Vagina (tissue), 2 donors: ENCODE measurements around the gene SORCS2. TPM values are rescaled to one million over a fixed set of nuclear protein-coding genes. Genes with fewer than 3 reads are reported as not detected.

Source experiments
- DNase-seq, 2 donors: peaks; one replicate each; pipeline ENCODE4 v3.0.0-alpha.2; 2017; ENCODE audit errors: extremely low spot score in 2 of 2
- H3K27ac ChIP-seq: fragments of 200-600 bp; sonication (generic); one replicate; pipeline ENCODE4 v1.5.1; 2019
- H3K27me3 ChIP-seq: fragments of 200-600 bp; sonication (generic); one replicate; pipeline ENCODE4 v1.5.1; 2019
- H3K36me3 ChIP-seq, 2 donors: fragments of 200-600 bp; sonication (generic); one replicate each; pipeline ENCODE4 v1.5.1; 2017 to 2019
- H3K4me1 ChIP-seq: fragments of 200-600 bp; sonication (generic); one replicate; pipeline ENCODE4 v1.5.1; 2019
- H3K4me3 ChIP-seq, 2 donors: fragments of 200-600 bp; sonication (generic); 1 replicate in 1 of 2; 2 replicates in 1 of 2; pipeline ENCODE4 v1.5.1; 2016 to 2019
- H3K9me3 ChIP-seq: fragments of 200-600 bp; sonication (generic); one replicate; pipeline ENCODE4 v1.5.1; 2019
- POLR2A ChIP-seq, 2 donors: fragments of 450-650 bp; IDR thresholded peaks; one replicate each; pipeline ENCODE4 v1.6.1; 2017; ENCODE audit warnings: antibody characterized with exemption in 2 of 2, mild to moderate bottlenecking in 2 of 2, moderate library complexity in 2 of 2
- POLR2AphosphoS5 ChIP-seq, 2 donors: sonication (generic); formaldehyde crosslinking; IDR thresholded peaks; one replicate each; pipeline ENCODE4 v1.9.0; 2017; ENCODE audit warnings: antibody characterized with exemption in 2 of 2, mild to moderate bottlenecking in 2 of 2, low read depth in 1 of 2; ENCODE audit not compliant: insufficient read depth in 1 of 2
- intact Hi-C: fragments of 100-400 bp; cut with DNase I; formaldehyde crosslinking; loops from one replicate; pipeline ENCODE4 v1.15.1; 2023
- total RNA-seq: library from RNA; depleted of rRNA; stranded (reverse); fragments of >200 nt; gene quantifications from one replicate; pipeline ENCODE4 v1.2.3, GENCODE V29; 2016
- TF ChIP-seq, protein P1 (sequence below), 3 experiments: fragments of 450-650 bp in 2 of 3; fragments of 200-600 bp in 1 of 3; sonication (generic) in 1 of 3; IDR thresholded peaks; one replicate each; pipeline ENCODE4 v1.5.1; 2017 to 2019; ENCODE audit warnings: antibody characterized with exemption in 3 of 3, mild to moderate bottlenecking in 2 of 3, moderate library complexity in 2 of 3

SORCS2 gene
- total RNA-seq, 1 donor from 2014 or later, result 5.4 TPM

DNA sequence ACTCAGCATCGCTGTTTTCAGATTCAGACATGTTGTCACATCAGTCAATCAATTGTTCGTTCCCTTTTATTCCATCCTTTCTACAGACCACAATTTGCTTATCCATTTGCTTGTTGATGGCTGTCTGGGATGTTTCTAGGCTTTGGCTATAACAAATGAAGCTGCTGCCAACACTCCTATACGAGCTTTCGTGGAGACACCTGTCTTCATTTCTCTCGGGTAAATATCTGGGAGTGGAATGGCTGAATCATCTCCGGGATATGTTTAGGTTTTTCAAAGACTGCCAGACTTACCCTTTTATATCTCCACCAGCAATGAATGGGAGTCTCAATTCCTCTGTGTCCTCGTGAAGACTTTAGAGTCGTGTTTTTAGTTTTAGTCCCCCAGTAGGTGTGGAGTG, 118.9 kb downstream of the SORCS2 start:
- intact Hi-C loops, result no loop called here
- no peak for TF ChIP-seq POLR2AphosphoS5 (IDR thresholded peaks at IDR 0.05; ENCODE audit: insufficient read depth in 1 of 2, low read depth in 1 of 2)
- TF ChIP-seq POLR2A (IDR thresholded peaks at IDR 0.05), result no peak
- TF ChIP-seq, protein P1, sequence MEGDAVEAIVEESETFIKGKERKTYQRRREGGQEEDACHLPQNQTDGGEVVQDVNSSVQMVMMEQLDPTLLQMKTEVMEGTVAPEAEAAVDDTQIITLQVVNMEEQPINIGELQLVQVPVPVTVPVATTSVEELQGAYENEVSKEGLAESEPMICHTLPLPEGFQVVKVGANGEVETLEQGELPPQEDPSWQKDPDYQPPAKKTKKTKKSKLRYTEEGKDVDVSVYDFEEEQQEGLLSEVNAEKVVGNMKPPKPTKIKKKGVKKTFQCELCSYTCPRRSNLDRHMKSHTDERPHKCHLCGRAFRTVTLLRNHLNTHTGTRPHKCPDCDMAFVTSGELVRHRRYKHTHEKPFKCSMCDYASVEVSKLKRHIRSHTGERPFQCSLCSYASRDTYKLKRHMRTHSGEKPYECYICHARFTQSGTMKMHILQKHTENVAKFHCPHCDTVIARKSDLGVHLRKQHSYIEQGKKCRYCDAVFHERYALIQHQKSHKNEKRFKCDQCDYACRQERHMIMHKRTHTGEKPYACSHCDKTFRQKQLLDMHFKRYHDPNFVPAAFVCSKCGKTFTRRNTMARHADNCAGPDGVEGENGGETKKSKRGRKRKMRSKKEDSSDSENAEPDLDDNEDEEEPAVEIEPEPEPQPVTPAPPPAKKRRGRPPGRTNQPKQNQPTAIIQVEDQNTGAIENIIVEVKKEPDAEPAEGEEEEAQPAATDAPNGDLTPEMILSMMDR (IDR thresholded peaks at IDR 0.05), result no peak
- no peaks in the 10 kb centered on the region for H3K36me3 ChIP-seq
- H3K4me3 ChIP-seq, result no peak overlapping the region
- H3K9me3 ChIP-seq, result no peaks in the 10 kb centered on the region
- H3K4me1 ChIP-seq, result peaks cover 15% of the 10 kb centered on the region
- H3K27ac ChIP-seq, result no peak overlapping the region
- no peak for DNase-seq
- H3K27me3 ChIP-seq, result no peaks in the 10 kb centered on the region

DNA sequence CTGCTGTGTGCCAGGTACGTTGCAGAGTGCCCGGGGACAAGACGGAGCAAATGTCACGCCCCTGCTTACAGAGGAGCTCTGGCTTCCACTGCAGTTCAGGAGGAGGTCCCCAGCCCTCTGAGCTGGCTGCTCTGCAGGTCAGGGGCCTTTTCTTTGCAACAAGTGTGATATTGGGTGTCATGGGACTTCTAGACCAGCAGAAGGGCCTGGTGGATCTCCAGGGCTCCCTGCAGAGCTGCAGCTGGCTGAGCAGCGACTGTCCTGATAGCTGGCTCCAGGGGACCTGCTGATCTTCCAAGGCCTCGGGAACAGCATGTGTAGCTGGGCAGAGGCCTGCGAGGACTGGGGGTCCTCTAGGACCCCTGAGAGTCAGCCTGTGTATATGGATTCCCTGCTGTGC, 120.4 kb downstream of the SORCS2 start:
- H3K36me3 ChIP-seq, result no peaks in the 10 kb centered on the region
- H3K4me3 ChIP-seq, result no peak overlapping the region
- DNase-seq, result no peak
- peaks cover 15% of the 10 kb centered on the region for H3K4me1 ChIP-seq
- H3K9me3 ChIP-seq, result no peaks in the 10 kb centered on the region
- TF ChIP-seq POLR2AphosphoS5 (IDR thresholded peaks at IDR 0.05; ENCODE audit: insufficient read depth in 1 of 2, low read depth in 1 of 2), result no peak
- TF ChIP-seq, protein P1 (IDR thresholded peaks at IDR 0.05), result no peak
- intact Hi-C loops, result no loop called here
- no peaks in the 10 kb centered on the region for H3K27me3 ChIP-seq
- H3K27ac ChIP-seq, result peak overlapping the region; percentile 60

GRCh38 chr4:7313347-7313811, 121.0 kb downstream of the SORCS2 start:
- peaks cover 15% of the 10 kb centered on the region for H3K4me1 ChIP-seq
- TF ChIP-seq, protein P1 (IDR thresholded peaks at IDR 0.05), result no peak
- peak in 1 of 2 donors; percentile 68 for TF ChIP-seq POLR2AphosphoS5 (IDR thresholded peaks at IDR 0.05; ENCODE audit: insufficient read depth in 1 of 2, low read depth in 1 of 2)
- TF ChIP-seq POLR2A (IDR thresholded peaks at IDR 0.05), result no peak
- intact Hi-C loops, result no loop called here
- peaks cover 3% of the 10 kb centered on the region for H3K9me3 ChIP-seq
- peak overlapping the region; percentile 60 for H3K27ac ChIP-seq
- H3K4me3 ChIP-seq, result no peak overlapping the region
- no peak for DNase-seq
- no peaks in the 10 kb centered on the region for H3K27me3 ChIP-seq
- H3K36me3 ChIP-seq, result no peaks in the 10 kb centered on the region

DNA sequence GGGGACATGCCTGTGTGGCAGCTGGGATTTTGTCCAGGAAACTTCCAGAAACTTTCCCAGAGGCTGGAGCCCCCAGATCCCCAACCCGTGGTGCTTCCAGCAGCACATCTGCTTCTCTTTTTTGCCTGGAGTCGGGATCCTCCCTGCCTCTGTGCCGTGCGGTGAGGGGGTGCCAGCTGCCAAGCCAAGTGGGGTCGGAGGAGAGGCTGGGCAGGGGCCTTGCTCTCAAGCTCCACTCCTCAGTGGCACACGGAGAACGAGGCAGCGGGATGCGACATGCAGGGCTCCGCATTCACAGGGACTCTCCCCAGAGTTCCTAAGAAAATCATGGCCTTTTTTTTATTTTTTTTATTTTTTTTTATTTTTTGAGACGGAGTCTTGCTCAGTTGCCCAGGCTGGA, 121.7 kb downstream of the SORCS2 start:
- Histone ChIP-seq H3K27ac (peak overlapping the region; percentile 60), H3K4me1 (peaks cover 15% of the 10 kb centered on the region), H3K36me3 (no peaks in the 10 kb centered on the region), H3K27me3 (no peaks in the 10 kb centered on the region), H3K9me3 (peaks cover 8% of the 10 kb centered on the region), H3K4me3 (no peak overlapping the region)
- TF ChIP-seq POLR2A (IDR thresholded peaks at IDR 0.05) (no peak), POLR2AphosphoS5 (IDR thresholded peaks at IDR 0.05; ENCODE audit: insufficient read depth in 1 of 2, low read depth in 1 of 2) (no peak)
- TF ChIP-seq, protein P1 (IDR thresholded peaks at IDR 0.05), result no peak
- intact Hi-C loops, result no loop called here
- no peak for DNase-seq

DNA sequence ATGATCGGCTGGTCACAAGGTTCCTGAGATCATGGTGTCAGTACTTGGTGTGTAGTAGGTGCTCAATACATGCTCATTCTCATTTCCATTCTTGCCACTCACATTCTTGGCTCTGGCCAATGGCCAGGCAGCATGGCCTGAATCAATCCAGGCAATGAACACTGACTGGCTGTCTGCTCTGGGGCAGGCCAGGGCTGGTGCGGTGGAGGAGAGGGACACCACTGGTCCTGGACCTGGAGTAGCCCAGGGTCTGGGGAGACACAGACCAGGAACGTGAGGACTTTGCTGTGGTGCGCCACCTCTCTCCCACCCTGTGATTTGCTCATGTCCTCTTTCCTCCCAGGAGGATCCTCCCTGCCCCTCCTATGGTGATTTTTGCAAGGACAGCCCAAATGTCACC, 122.9 kb downstream of the SORCS2 start:
- peaks cover 15% of the 10 kb centered on the region for H3K4me1 ChIP-seq
- TF ChIP-seq POLR2A (IDR thresholded peaks at IDR 0.05) (no peak), POLR2AphosphoS5 (IDR thresholded peaks at IDR 0.05; ENCODE audit: insufficient read depth in 1 of 2, low read depth in 1 of 2) (no peak)
- TF ChIP-seq, protein P1 (IDR thresholded peaks at IDR 0.05), result no peak
- H3K27me3 ChIP-seq, result no peaks in the 10 kb centered on the region
- H3K36me3 ChIP-seq, result no peaks in the 10 kb centered on the region
- peaks cover 8% of the 10 kb centered on the region for H3K9me3 ChIP-seq
- no peak for DNase-seq
- H3K4me3 ChIP-seq, result no peak overlapping the region
- intact Hi-C loops, result no loop called here
- H3K27ac ChIP-seq, result no peak overlapping the region
